GM06990 (cell line): ENCODE results near the gene APLN.

ENCODE experiments used
- DNase-seq: peaks from one replicate; pipeline ENCODE4 v3.0.0-alpha.2; 2011; ENCODE audit not compliant: insufficient read length; ENCODE audit errors: extremely low read depth
- H3K27me3 ChIP-seq: replicated peaks from 2 replicates; pipeline ENCODE4 v1.6.0; 2011; ENCODE audit warnings: low read length; ENCODE audit not compliant: control insufficient read depth, insufficient read depth
- H3K36me3 ChIP-seq: 2 replicates; pipeline ENCODE4 v1.5.1; 2011; ENCODE audit warnings: low read length; ENCODE audit not compliant: control insufficient read depth, insufficient read depth
- H3K4me3 ChIP-seq: replicated peaks from 2 replicates; pipeline ENCODE4 v1.5.1; 2011; ENCODE audit warnings: low read depth, mild to moderate bottlenecking, control low read depth, low read length
- TF ChIP-seq, protein P1 (sequence below): IDR thresholded peaks from 2 replicates; pipeline ENCODE4 v1.5.1; 2011; ENCODE audit warnings: low read length, control low read depth, mild to moderate bottlenecking, inconsistent platforms; ENCODE audit not compliant: insufficient read depth, poor library complexity, severe bottlenecking

Gene APLN

DNA sequence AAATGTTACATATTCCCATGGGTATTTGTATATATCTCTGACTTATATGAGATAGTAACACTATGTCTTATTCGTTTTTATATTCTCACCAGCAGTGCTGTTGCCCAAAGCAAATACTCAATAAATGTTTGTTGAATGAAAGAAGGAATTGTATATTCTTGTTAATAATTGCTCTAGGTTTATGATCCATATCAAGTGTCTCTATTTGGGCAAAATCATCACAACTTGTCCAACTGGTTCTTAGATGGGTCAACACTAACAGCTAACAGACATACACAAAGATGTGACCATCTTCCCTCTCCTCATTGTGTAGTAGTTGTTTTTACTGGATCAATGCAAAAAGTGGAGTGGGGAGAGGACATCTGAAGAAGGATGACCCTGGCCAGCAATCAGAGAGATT lies 6.6 kb upstream of the APLN start:
- Histone ChIP-seq H3K36me3 (no peaks in the 10 kb centered on the region), H3K4me3 (no peak overlapping the region), H3K27me3 (peaks cover 1% of the 10 kb centered on the region)
- TF ChIP-seq, protein P1, sequence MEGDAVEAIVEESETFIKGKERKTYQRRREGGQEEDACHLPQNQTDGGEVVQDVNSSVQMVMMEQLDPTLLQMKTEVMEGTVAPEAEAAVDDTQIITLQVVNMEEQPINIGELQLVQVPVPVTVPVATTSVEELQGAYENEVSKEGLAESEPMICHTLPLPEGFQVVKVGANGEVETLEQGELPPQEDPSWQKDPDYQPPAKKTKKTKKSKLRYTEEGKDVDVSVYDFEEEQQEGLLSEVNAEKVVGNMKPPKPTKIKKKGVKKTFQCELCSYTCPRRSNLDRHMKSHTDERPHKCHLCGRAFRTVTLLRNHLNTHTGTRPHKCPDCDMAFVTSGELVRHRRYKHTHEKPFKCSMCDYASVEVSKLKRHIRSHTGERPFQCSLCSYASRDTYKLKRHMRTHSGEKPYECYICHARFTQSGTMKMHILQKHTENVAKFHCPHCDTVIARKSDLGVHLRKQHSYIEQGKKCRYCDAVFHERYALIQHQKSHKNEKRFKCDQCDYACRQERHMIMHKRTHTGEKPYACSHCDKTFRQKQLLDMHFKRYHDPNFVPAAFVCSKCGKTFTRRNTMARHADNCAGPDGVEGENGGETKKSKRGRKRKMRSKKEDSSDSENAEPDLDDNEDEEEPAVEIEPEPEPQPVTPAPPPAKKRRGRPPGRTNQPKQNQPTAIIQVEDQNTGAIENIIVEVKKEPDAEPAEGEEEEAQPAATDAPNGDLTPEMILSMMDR, result no peak
- no peak for DNase-seq

DNA sequence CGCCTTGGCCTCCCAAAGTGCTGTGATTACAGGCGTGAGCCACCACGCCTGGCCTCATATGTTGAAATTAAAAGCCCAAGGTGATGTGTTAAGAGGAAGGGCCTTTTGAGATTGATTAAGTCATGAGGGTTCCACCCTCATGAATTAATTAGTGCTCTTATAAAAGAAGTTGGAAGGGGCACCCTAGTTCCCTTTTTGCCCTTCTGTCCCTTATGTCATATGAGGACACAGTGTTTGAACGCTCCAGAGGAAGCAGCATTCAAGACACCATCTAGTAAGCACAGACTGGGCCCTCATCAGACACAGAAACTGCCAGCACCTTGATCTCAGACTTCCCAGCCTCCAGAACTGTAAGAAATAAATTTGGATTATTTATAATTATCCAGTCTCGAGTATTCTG lies 5.1 kb upstream of the APLN start:
- no peak for DNase-seq
- TF ChIP-seq, protein P1, result no peak
- no peaks in the 10 kb centered on the region for H3K36me3 ChIP-seq
- no peak overlapping the region for H3K4me3 ChIP-seq
- H3K27me3 ChIP-seq, result peaks cover 1% of the 10 kb centered on the region

DNA sequence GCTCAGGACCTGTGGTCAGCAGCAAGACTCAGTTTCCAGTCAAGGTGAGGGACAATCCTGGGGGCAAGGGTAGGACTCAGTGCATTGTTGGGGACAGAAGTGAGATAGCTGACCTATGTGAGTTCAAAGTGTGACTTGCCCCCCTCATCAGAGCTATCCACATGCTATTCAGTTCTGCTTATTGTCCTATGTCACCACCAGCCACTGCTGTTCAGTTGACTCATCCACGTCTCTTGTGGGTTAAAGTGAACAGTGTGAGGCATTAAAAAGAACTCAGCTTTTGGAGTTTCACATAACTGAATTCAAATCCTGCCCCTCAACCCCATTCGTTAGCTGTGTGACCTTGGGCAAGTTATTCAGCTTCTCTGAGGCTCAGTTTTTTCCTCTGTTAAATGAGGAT lies 4.4 kb upstream of the APLN start:
- H3K27me3 ChIP-seq, result peaks cover 1% of the 10 kb centered on the region
- TF ChIP-seq, protein P1, result no peak
- no peak overlapping the region for H3K4me3 ChIP-seq

DNA sequence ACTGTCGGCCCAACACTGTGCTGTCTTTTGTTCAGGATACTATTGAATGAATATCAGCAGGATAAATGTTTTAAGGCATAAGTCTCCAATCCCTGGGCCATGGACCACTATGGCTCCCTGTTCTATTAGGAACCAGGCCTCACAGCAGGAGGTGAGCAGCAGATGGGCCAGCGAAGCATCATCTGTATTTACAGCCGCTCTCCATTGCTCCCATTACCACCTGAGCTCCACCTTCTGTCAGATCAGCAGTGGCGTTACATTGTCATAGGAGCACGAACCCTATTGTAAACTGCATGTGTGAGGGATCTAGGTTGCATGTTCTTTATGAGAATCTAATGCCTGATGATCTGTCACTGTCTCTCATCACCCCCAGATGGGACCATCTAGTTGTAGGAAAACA lies 3.7 kb upstream of the APLN start:
- H3K27me3 ChIP-seq, result peaks cover 1% of the 10 kb centered on the region
- H3K36me3 ChIP-seq, result no peaks in the 10 kb centered on the region
- no peak overlapping the region for H3K4me3 ChIP-seq
- DNase-seq, result no peak
- TF ChIP-seq, protein P1, result no peak

More for the DNA sequence above, 4.4 kb upstream of the APLN start:
- H3K36me3 ChIP-seq, result no peaks in the 10 kb centered on the region
- DNase-seq, result no peak

DNA sequence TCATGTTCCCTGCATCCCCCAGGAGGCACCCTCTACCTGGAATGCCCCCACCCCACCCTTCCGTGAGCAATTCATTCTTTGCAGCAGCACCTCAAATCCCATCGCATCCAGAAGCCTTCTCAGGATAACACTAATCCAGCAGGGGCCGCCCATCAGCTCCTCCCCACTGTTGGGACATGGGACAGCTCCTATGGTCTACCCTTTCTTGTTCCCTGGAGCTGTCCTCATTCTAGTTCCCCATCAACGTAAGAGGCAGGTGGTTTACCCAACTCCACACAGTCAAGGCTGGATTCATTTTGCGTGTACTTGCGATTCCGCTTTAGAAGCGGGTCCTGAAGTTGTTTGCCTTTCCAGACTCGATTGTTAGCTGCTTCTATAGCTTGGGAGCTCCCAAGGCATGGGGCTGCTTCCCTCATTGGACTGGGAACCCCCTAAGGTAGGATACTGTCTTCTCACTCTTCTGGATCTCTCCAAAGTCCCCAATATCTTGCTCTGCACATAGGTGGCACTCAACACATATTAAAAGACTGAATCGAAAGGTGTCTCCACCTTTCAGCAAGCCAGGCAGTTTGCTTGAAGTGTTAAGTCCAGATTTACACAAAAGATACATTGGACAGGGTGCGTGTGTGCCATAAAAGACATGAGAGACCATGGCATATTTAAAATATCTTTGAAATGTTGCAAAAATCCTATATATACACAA lies 942 bp upstream of the APLN start:
- no peaks in the 10 kb centered on the region for H3K36me3 ChIP-seq
- no peak for DNase-seq
- TF ChIP-seq, protein P1, result peak; percentile 16
- H3K27me3 ChIP-seq, result peaks cover 1% of the 10 kb centered on the region
- no peak overlapping the region for H3K4me3 ChIP-seq
